CD4-positive, alpha-beta T cell treated with Interleukin-15 for 1 hour (primary cell): Measurements from ENCODE around the gene NAGLU.
"Not testable (repeated sequence)": the region's sequence is repeated elsewhere in the genome, so short reads cannot be mapped to it uniquely, and the experiment has no call there.

Source experiments
- DNase-seq: peaks from one replicate; pipeline ENCODE4 v3.0.0-alpha.2; 2020

Gene NAGLU

DNA sequence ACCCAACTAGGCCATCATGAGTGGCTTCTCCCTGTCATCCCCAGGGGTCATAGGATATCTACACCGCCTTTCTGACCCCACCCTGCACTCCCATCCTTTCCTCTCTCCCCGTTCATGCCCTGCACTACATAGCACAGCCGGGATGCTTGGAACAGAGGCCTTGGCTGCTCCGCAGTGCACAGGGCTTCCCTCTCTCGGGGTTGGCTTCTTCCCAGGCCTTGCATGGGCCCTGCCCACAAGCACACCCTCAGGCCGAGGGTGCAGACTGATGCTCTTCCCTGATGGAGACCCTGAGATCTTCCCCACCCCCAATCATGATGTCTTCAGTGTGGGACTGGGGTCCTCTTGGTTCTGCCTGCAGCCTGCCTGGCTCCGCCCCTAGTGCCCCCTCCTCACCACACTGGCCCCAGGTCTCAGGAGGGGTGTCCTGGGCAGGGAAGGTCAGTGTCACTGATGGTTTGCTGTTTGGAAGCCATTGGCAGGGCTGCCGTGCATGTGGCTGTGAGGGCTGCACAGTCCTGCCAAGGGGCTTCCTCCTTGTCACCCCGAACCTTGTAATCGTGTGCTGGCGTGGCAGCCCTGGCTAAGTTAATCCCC lies 14.3 kb upstream of the NAGLU start:
- DNase-seq = no peak

DNA sequence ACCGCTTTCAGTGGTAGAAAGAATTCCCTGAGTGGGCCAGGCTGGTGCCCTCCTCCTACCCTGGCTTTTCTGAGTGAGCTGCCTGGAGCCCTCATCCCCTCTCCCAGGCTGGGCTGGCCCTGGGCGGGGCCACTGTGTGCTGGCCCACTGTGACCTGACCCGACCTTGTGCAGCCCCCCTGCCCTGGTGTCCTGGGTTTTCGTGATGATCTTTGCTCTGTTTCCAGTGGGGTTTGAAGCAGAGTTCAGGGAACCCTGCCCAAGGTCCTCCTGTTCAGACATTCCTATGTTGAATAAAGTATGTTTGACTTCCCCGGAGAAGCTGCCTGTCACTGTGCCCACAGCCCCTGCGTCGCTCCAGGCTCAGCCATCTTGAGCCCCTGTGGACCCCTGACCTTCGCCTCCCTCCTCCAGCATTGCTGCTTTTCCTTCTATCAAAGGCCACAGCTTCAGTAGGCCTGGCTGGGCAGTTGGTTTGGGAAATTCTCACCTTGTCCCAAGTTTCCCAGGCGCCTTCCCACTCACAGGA lies 13.7 kb upstream of the NAGLU start:
- no peak for DNase-seq

DNA sequence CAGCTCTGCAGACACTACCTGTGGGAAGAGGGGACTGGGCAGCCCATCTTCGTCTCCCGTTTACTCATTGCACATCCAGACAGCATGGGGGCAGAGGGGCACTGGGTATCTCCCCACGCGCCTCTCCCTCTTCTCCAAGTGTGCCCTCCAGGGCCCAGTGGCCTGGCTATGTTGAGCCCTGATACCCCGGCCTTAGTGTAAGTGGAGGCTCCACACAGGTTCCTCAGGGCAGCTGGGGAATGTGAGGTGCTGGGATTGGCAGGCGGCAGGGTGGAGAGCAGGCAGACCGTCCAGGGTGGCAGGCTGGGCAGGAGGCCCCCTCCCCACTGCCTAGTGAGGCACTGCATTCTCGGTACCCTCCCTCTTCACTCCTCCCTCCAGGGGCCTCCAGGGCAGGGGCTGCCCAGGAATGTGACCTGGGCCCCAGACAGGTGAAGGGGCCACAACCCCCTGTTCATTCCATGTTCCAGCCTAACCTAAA lies 13.2 kb upstream of the NAGLU start:
- no peak for DNase-seq

DNA sequence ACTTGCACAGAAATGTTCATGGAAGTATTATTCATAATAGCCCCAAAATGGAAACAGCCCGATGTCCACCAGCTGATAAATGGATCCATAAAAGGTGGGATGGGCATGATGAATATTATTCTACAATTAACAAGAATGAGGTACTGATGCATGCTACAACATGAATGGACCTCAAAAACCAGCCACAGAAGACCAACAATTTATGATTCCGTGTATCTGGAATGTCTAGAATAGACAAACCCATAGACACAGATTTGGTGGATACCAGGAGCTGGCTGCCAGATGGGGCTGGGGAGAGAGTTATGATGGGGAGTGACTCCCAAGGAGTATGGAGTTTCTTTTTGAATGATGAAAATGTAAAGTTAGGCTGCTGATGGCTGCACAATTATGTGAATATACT lies 10.8 kb upstream of the NAGLU start:
- no peak for DNase-seq

DNA sequence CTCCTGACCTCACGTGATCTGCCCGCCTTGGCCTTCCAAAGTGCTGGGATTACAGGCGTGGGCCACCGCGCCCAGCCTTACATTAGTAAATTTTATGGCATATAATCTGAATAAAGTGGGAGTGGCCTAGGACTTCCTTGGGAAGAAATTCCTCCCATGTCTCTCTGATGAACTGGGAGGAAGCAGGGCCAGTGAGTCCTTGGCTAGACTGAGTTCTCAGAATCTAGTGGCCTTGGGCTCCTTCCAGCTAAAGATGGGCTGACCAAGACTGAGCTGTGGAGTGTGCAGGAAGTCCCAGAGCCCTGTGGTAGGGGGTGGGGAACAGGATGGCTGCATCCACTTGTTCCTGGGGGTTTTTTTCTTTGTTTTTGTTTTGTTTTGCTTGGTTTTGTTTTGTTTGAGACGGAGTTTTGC lies 10.0 kb upstream of the NAGLU start:
- no peak for DNase-seq

DNA sequence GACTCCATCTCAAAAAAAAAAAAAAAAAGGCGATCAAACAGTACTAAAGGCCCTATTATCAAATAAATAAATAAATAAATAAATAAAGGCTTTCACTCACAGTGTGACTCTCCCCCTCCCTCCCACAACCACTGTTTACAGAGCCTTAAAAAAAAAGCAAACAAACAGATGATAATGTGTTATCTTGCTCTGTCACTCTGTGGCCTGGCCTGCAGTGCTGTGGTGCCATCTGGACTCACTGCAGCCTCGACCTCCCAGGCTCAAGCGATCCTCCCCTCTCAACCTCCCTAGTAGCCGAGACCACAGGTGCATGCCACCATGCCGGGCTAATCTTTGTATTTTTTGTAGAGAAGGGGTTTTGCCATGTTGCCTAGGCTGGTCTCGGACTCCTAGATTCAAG lies 8.1 kb upstream of the NAGLU start:
- no peak for DNase-seq

DNA sequence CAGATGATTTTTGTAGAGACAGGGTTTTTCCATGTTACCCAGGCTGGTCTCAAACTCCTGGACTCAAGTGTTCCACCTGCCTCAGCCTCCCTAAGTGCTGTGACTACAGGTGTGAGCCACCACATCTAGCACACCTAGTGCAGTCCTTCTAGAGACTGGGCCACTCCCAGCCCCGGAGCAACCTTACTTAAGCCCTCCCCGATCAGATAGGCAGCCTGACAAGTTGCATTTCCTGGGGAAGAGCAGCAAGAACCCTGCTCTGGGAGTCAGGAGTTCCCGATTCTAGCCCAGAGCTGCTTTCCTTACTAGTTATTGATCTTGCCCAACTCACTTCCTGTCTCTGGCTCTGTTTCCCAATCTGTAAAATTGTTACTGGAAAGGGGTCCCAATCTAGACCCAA lies 7.0 kb upstream of the NAGLU start:
- DNase-seq = no peak

DNA sequence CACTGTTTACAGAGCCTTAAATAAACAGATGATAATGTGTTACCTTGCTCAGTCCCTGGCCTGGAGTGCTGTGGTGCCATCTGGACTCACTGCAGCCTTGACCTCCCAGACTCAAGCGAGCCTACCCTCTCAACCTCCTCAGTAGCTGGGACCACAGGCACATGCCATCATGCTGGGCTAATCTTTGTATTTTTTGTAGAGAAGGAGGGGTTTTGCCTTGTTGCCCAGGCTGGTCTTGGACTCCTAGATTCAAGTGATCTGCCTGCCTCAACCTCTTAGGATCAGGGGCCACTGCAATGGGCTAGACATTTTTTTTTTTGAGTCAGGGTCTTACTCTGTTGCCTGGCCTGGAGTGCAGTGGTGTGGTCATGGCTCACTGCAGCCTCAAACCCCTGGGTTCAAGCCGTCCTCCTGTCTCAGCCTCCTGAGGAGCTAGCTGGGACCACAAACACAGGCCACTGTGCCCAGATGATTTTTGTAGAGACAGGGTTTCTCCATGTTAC lies 5.0 kb upstream of the NAGLU start:
- DNase-seq = no peak

DNA sequence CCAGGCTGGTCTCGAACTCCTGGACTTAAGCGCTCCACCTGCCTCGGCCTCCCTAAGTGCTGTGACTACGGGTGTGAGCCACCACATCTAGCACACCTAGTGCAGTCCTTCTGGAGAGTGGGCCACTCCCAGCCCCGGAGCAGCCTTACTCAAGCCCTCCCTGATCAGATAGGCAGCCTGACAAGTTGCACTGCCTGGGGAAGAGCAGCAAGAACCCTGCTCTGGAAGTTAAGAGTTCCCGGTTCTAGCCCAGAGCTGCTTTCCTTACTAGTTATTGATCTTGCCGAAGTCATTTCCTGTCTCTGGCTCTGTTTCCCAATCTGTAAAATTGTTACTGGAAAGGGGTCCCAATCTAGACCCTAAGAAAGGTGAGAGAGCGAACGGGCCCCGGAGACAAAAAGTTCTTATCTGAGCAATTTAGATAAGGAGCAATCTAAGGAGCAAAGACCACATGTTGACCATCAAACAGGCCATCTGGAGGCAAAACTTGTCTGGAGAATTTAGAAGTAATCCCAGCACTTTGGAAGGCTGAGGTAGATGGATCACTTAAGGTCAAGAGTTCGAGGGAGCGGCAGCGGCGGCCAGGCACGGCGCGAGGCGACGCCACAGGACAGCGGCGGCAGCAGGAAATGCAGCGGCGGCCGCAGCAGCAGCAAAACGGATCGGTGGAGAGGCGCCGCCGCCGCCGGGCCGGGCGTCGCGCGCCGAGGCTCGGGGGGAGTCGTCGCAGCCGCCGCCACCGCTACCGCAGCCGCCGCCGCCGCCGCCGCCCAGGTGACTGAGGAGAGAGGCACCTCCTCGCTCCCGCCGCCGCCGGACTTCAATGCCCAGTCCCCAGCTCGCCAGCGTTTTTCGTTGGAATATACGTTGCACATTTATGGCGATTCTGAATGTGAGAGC lies 4.3 kb upstream of the NAGLU start:
- DNase-seq = peak; percentile 57

DNA sequence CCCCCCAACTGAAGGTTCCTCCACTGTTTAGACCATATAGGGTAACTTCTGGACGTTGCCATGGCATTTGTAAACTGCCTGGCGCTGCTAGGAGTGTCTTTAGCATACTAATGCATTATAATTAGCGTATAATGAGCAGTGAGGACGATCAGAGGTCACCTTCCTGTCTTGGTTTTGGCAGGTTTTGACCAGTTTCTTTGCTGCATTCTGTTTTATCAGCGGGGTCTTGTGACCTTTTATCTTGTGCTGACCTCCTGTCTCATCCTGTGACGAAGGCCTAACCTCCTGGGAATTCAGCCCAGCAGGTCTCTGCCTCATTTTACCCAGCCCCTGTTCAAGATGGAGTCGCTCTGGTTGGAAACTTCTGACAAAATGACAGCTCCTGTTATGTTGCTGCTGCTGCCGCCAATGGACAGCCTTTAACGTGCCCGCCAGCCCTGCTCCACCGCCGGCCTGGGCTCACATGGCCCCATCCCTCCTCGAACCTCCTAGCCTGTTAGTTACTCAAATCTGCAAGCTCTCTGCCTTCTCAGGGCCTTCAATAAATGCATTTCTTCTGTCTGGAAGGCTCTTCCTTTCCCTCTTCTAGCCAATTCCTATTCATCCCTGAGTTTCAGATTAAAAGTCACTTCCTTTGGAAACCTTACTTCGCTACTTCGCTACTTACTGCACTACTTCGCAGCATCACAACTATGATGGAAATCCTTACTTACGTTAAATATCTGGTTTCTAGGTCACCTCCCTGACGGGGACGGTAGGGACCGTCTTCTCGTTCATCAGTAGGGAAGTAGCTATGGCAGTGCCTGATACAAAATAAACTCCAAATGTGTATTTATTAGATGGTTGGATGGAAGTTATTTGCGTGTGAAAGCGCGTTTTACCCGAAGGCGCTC lies 640 bp upstream of the NAGLU start:
- DNase-seq = no peak

DNA sequence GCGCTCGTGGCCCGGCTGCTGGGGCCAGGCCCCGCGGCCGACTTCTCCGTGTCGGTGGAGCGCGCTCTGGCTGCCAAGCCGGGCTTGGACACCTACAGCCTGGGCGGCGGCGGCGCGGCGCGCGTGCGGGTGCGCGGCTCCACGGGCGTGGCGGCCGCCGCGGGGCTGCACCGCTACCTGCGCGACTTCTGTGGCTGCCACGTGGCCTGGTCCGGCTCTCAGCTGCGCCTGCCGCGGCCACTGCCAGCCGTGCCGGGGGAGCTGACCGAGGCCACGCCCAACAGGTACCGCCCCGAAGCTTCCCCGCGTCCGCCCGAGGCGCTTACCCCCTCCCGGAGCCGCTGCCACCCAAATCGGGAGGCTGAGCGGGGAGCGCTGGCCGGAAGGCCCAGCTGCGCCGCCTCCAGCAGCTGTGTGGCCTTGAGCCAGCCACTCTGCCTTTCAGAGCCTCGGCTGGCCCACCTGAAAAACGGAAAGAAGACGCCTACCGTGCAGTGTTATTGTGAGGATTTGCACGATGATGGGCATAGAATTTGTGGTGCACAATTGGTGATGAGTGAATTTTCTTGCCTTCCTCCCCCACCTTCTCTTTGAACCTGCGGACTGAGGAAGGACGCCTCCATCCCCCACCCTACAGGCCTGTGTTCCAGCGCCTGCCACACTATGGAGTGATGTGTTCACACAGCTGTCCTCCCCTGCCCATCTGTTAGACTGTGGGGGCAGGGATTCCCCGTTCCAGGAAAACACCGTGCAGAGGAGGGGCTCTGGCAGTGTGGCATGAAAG lies 523 bp downstream of the NAGLU start:
- DNase-seq = peak; percentile 65

DNA sequence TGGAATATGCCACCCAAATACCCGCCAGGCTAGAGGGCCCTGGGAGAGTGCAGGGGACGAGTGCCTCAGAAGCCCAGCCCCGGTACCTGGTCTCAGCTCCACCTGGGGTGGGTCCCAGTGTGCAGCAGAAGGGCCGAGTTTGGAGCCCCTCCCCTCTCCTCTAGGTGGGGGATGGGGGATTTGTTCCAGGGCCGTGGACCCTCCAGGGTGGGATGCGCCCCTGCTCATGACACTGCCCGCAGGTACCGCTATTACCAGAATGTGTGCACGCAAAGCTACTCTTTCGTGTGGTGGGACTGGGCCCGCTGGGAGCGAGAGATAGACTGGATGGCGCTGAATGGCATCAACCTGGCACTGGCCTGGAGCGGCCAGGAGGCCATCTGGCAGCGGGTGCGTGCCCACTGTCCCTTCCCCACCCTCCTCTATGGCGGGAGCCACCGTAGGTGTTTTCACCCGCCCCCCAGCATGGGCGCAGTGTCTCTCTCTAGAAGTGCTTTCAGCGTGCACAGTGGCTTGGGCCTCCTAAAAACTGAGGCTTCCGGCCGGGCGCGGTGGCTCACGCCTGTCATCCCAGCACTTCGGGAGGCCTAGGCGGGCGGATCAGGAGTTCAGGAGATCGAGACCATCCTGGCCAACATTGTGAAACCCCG lies 1.2 kb downstream of the NAGLU start:
- DNase-seq = no peak

DNA sequence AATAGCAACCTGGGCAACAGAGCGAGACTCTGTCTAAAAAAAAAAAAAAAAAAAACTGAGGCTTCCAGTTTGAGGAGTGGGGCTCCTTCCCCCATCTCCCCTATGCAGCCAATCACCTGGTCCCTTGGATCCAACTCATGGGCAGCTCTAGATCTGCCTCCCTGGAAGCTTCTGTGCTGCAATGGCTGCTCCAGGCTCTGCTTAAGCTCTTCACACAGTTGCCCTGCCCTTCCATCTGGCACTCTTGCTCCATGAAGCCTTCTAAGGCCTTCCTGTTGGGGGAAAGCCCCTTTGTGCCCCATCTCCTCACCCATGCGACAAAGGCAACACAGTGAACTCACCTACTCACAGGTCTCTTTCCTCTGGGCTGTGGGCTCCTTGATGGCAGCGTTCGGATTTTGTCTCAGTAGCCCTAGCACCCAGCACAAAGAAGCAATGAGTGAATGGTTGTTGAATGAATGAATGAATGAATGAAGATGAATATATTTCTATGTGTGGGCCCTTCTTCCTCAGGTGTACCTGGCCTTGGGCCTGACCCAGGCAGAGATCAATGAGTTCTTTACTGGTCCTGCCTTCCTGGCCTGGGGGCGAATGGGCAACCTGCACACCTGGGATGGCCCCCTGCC lies 1.9 kb downstream of the NAGLU start:
- no peak for DNase-seq

DNA sequence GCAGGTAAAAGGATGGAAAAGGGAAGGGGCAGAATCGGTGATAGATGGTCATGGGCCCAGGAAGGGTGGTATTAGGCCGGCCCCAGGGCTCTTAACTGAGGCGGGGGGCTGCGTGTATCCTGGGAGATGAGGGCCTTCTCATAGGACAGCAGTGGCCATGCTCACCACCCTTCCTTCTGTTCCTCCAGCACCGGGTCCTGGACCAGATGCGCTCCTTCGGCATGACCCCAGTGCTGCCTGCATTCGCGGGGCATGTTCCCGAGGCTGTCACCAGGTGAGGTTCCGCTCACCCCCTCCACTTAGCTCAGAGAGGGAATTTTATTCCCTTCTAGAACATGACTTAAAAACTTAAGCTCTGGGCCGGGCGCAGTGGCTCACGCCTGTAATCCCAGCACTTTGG lies 2.4 kb downstream of the NAGLU start:
- DNase-seq = no peak

DNA sequence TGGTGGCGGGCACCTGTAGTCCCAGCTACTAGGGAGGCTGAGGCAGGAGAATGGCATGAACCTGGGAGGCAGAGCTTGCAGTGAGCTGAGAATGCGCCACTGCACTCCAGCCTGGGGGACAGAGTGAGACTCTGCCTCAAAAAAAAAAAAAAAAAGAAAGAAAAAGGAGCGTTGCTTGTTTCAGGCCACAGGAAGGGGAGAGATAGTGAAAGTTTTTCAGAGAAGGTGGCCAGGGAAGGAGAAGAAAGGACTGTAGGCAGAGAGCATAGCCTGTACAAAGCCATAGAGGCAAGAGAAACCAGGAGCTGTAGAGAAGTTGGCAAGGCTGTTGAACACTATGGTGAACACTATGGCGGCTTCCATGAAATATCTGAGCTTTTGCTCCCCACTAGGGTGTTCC lies 4.5 kb downstream of the NAGLU start:
- DNase-seq = not testable (repeated sequence)

DNA sequence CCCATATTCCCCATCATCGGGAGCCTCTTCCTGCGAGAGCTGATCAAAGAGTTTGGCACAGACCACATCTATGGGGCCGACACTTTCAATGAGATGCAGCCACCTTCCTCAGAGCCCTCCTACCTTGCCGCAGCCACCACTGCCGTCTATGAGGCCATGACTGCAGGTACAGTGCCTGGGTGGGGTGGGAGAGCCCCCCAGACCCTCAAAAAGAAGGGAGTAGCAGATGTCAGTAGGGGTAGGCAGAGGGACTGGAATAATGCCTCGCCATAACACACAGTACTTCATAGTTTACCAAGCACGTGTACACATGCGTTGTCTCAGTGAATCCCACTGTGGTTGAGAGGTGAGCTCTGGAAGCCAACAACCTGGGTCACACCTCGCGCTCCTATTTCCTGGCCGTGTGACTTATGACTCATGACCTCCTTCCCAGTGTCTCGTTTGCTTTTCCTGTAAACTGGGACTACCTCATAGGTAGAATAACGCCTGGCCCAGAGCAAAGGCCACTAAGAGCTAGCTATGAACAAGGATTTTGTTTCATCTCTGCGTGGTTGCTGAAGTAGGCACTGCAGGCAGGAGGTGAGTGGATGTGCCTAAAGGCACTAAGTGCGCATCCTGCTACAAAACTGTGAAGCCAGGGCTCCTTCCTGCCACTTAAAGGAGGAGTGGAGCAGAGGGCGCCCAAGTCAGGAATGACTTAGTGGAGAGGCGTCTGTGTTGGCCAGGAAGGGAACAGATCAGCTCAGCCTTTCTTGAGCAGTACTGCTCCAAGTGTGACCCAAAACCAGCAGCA lies 5.2 kb downstream of the NAGLU start:
- DNase-seq = no peak

DNA sequence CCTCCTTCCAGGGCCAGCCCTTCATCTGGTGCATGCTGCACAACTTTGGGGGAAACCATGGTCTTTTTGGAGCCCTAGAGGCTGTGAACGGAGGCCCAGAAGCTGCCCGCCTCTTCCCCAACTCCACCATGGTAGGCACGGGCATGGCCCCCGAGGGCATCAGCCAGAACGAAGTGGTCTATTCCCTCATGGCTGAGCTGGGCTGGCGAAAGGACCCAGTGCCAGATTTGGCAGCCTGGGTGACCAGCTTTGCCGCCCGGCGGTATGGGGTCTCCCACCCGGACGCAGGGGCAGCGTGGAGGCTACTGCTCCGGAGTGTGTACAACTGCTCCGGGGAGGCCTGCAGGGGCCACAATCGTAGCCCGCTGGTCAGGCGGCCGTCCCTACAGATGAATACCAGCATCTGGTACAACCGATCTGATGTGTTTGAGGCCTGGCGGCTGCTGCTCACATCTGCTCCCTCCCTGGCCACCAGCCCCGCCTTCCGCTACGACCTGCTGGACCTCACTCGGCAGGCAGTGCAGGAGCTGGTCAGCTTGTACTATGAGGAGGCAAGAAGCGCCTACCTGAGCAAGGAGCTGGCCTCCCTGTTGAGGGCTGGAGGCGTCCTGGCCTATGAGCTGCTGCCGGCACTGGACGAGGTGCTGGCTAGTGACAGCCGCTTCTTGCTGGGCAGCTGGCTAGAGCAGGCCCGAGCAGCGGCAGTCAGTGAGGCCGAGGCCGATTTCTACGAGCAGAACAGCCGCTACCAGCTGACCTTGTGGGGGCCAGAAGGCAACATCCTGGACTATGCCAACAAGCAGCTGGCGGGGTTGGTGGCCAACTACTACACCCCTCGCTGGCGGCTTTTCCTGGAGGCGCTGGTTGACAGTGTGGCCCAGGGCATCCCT lies 7.4 kb downstream of the NAGLU start:
- DNase-seq = no peak

DNA sequence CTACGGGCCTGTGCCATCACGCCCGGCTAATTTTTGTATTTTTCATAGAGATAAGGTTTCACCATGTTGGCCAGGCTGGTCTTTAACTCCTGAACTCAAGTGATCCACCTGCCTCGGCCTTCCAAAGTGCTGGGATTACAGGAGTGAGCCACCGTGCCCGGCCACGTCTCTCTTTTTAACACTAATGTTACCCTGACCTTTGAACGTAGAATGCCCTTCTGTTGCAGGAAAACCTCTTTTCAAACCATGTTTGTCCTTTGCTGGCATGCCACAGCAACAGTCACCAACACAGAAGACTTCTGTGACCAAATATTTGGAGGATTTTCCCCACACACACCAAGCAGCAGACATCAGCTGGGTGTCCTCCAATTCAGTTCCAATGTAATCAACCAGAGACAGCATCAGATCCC lies 8.8 kb downstream of the NAGLU start:
- DNase-seq = no peak
